GM12873 (cell line): ENCODE results near the gene CDH23.

Experiments used
- TF ChIP-seq, protein P1 (sequence below): IDR thresholded peaks from 2 replicates; pipeline ENCODE4 v1.5.1; 2012; ENCODE audit warnings: low read depth, mild to moderate bottlenecking, moderate library complexity, low read length, control low read depth; ENCODE audit not compliant: insufficient read depth; ENCODE audit errors: missing control alignments

The CDH23 gene

GRCh38 chr10:71638822-71639719, 242.4 kb downstream of the CDH23 start:
- TF ChIP-seq, protein P1, sequence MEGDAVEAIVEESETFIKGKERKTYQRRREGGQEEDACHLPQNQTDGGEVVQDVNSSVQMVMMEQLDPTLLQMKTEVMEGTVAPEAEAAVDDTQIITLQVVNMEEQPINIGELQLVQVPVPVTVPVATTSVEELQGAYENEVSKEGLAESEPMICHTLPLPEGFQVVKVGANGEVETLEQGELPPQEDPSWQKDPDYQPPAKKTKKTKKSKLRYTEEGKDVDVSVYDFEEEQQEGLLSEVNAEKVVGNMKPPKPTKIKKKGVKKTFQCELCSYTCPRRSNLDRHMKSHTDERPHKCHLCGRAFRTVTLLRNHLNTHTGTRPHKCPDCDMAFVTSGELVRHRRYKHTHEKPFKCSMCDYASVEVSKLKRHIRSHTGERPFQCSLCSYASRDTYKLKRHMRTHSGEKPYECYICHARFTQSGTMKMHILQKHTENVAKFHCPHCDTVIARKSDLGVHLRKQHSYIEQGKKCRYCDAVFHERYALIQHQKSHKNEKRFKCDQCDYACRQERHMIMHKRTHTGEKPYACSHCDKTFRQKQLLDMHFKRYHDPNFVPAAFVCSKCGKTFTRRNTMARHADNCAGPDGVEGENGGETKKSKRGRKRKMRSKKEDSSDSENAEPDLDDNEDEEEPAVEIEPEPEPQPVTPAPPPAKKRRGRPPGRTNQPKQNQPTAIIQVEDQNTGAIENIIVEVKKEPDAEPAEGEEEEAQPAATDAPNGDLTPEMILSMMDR = no peak

DNA sequence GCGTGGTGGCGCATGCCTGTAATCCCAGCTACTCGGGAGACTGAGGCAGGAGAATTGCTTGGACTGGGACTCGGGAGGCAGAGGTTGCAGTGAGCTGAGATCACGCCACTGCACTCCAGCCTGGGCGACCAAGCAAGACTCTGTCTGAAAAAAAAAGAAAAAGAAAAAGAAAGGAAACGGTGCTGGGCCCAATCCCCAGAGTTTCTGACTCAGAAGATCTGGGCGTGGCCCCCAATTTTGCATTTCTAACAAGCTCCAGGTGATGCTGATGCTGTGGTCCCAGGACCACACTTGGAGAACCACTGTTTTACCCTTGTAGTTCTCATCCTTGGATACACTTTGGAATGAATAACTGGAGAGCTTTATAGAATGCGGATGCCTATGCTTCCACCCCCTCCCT, 243.9 kb downstream of the CDH23 start:
- TF ChIP-seq, protein P1 = no peak

DNA sequence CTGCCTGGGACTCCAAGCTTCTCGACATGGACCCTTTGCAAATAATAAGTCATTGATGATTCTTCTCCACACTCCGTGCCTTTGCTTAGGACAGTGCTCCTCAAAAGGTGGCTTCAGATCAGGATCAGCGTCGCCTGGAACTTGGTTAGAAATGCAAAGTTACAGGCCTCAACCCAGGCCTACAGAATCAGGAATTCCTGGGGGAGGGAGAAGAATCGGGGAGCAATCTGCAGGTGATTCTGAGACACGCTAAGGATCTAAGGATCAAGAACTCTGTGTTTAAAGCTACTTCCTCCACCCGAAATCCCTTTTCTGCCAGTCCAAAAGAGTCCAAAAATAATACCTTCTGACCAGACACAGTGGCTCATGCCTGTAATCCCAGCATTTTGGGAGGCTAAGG, 244.7 kb downstream of the CDH23 start:
- TF ChIP-seq, protein P1 = no peak

- TF ChIP-seq, protein P1 = no peak
Measured at GRCh38 chr10:71641986-71642385, 245.3 kb downstream of the CDH23 start.

DNA sequence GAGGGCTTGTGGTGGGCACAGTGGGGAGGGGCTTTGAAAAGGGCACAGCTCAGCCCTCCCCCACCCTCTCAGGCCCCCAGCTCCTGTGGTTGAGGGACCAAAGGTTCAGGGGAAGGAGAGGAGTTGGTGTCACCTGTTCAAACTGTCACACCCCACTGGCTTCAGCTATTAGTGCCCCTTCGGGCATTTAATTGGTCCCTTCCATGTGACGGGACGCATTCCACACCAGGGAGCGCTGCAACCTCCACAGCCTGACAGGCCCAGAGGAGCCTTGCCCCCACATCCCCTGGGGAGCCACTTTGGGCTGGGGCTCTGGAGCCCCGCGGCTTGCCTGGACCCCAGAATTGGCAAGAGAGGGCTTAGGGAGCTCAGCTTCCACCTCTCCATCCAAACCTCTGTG, 247.2 kb downstream of the CDH23 start:
- TF ChIP-seq, protein P1 = peak; percentile 16

- TF ChIP-seq, protein P1 = no peak
Measured at GRCh38 chr10:71644307-71645180, 247.8 kb downstream of the CDH23 start.

- TF ChIP-seq, protein P1 = no peak
Measured at GRCh38 chr10:71645185-71645584, 248.5 kb downstream of the CDH23 start.
